OCI-LY3 (cell line): ENCODE measurements around the gene ZNF605.
"Not testable (repeated sequence)": the region's sequence is repeated elsewhere in the genome, so short reads cannot be mapped to it uniquely, and the experiment has no call there.

Experiments used
- H2AFZ ChIP-seq: fragments of 200-600, 300-600 bp; shearing (Covaris generic); 2 replicates; pipeline ENCODE4 v1.6.0; 2014; ENCODE audit warnings: antibody characterized with exemption, low read depth, low read length
- H3K27ac ChIP-seq: fragments of 200-600, 300-600 bp; sonication (generic); 2 replicates; pipeline ENCODE4 v1.5.1; 2014; ENCODE audit warnings: mild to moderate bottlenecking, low read length, moderate library complexity, mixed read lengths
- H3K27me3 ChIP-seq: fragments of 200-600, 300-600 bp; sonication (generic); 2 replicates; pipeline ENCODE4 v1.6.1; 2014; ENCODE audit warnings: low read depth, low read length, mixed read lengths
- H3K36me3 ChIP-seq: fragments of 200-600, 300-600 bp; sonication (generic); replicated peaks from 2 replicates; pipeline ENCODE3; 2014; ENCODE audit warnings: low read depth, low read length, mixed read lengths
- H3K4me1 ChIP-seq: fragments of 300-600, 200-600 bp; sonication (generic); 2 replicates; pipeline ENCODE4 v1.6.1; 2014; ENCODE audit warnings: low read length, mixed read lengths
- H3K4me2 ChIP-seq: fragments of 200-600, 300-600 bp; sonication (generic); 2 replicates; pipeline ENCODE4 v1.6.1; 2014; ENCODE audit warnings: low read length, mixed read lengths
- H3K4me3 ChIP-seq: fragments of 300-600, 200-600 bp; sonication (generic); 2 replicates; pipeline ENCODE4 v1.5.1; 2014; ENCODE audit warnings: antibody characterized with exemption, mild to moderate bottlenecking, low read length, moderate library complexity
- H3K79me2 ChIP-seq: fragments of 300-600, 200-600 bp; shearing (Covaris generic); 2 replicates; pipeline ENCODE4 v1.6.1; 2014; ENCODE audit warnings: mild to moderate bottlenecking, low read length, mixed read lengths
- H3K9ac ChIP-seq: fragments of 300-600, 200-600 bp; shearing (Covaris generic); 2 replicates; pipeline ENCODE4 v1.6.0; 2014; ENCODE audit warnings: mild to moderate bottlenecking, low read length, moderate library complexity
- H3K9me3 ChIP-seq: fragments of 200-600, 300-600 bp; shearing (Covaris generic); 2 replicates; pipeline ENCODE4 v1.6.1; 2014; ENCODE audit warnings: low read length, mixed read lengths; ENCODE audit not compliant: insufficient read depth
- H4K20me1 ChIP-seq: fragments of 200-600, 300-600 bp; sonication (generic); 2 replicates; pipeline ENCODE4 v1.6.1; 2016; ENCODE audit warnings: low read length, mixed read lengths; ENCODE audit not compliant: insufficient read depth
- CTCF ChIP-seq: fragments of 200-600, 300-600 bp; sonication (generic); IDR thresholded peaks from 2 replicates; pipeline ENCODE4 v1.5.1; 2014; ENCODE audit warnings: antibody characterized with exemption, low read length, low read depth
- EZH2phosphoT487 ChIP-seq: fragments of 200-600 bp; shearing (Covaris generic); IDR thresholded peaks from 2 replicates; pipeline ENCODE4 v1.6.1; 2018; ENCODE audit warnings: antibody characterized with exemption, mixed run types, low read depth

ZNF605 gene

GRCh38 chr12:132937476-132937875, 18.6 kb downstream of the ZNF605 start:
- Histone ChIP-seq H4K20me1 (no peaks in the 10 kb centered on the region), H3K4me3 (no peak overlapping the region), H3K27me3 (no peaks in the 10 kb centered on the region), H3K4me1 (no peaks in the 10 kb centered on the region), H3K79me2 (no peaks in the 10 kb centered on the region), H3K9me3 (no peaks in the 10 kb centered on the region), H3K9ac (no peak overlapping the region), H3K36me3 (no peaks in the 10 kb centered on the region), H3K4me2 (no peak overlapping the region), H3K27ac (no peak overlapping the region), H2AFZ (no peak overlapping the region)
- TF ChIP-seq EZH2phosphoT487 (no peak), CTCF (no peak)

- not testable (repeated sequence) for H3K4me3 ChIP-seq, H3K4me1 ChIP-seq, H3K79me2 ChIP-seq, H3K27me3 ChIP-seq, H3K9me3 ChIP-seq, H3K4me2 ChIP-seq, H3K27ac ChIP-seq, H3K9ac ChIP-seq, H3K36me3 ChIP-seq, H4K20me1 ChIP-seq, H2AFZ ChIP-seq
Measured at GRCh38 chr12:132936921-132937320, 19.2 kb downstream of the ZNF605 start.

- Histone ChIP-seq H3K79me2 (no peaks in the 10 kb centered on the region), H3K27ac (no peak overlapping the region), H3K36me3 (peaks cover 5% of the 10 kb centered on the region), H3K9ac (no peak overlapping the region), H3K4me3 (no peak overlapping the region), H3K4me1 (no peaks in the 10 kb centered on the region), H3K9me3 (no peaks in the 10 kb centered on the region), H3K4me2 (no peak overlapping the region), H3K27me3 (no peaks in the 10 kb centered on the region), H4K20me1 (no peaks in the 10 kb centered on the region), H2AFZ (no peak overlapping the region)
- TF ChIP-seq CTCF, result no peak
- TF ChIP-seq EZH2phosphoT487, result no peak
Measured at GRCh38 chr12:132936163-132936562, 19.9 kb downstream of the ZNF605 start.

- Histone ChIP-seq H3K36me3 (peaks cover 17% of the 10 kb centered on the region), H3K27ac (no peak overlapping the region), H3K79me2 (no peaks in the 10 kb centered on the region), H4K20me1 (no peaks in the 10 kb centered on the region), H3K4me3 (no peak overlapping the region), H3K9me3 (no peaks in the 10 kb centered on the region), H2AFZ (no peak overlapping the region), H3K4me1 (no peaks in the 10 kb centered on the region), H3K9ac (no peak overlapping the region), H3K27me3 (no peaks in the 10 kb centered on the region), H3K4me2 (no peak overlapping the region)
- TF ChIP-seq CTCF (no peak), EZH2phosphoT487 (no peak)
Measured at GRCh38 chr12:132926415-132926833, 29.7 kb downstream of the ZNF605 start.
